Tibial nerve (tissue), 3 donors: ENCODE results near the gene ERICH3.

Source experiments
- CTCF ChIP-seq, 5 experiments: fragments of 200-600 bp in 3 of 5; fragments of 450-650 bp in 2 of 5; sonication (generic) in 3 of 5; IDR thresholded peaks; one replicate each; pipeline ENCODE4 v1.5.1; 2016 to 2019; ENCODE audit warnings: antibody characterized with exemption in 5 of 5, mild to moderate bottlenecking in 3 of 5, moderate library complexity in 2 of 5
- POLR2A ChIP-seq, 2 donors: fragments of 450-650 bp; IDR thresholded peaks; one replicate each; pipeline ENCODE4 v1.6.1; 2017; ENCODE audit warnings: antibody characterized with exemption in 2 of 2, mild to moderate bottlenecking in 2 of 2, moderate library complexity in 2 of 2

GRCh38 chr1:74592580-74593355, 80.8 kb downstream of the ERICH3 start:
- no peak for TF ChIP-seq POLR2A (IDR thresholded peaks at IDR 0.05)
- no peak for TF ChIP-seq CTCF (IDR thresholded peaks at IDR 0.05)
